K562 (cell line): Measurements from ENCODE around the gene RASAL1. TPM values are rescaled to one million over a fixed set of nuclear protein-coding genes. Genes with fewer than 3 reads are reported as not detected.

ENCODE experiments used
- ATAC-seq: fragments of 200-7000 bp; cut with Tn5 transposase; 3 replicates; pipeline ENCODE4 v1.9.1; 2020; ENCODE audit warnings: moderate library complexity
- BruUV-seq: library from RNA; stranded (reverse); fragments of 400-500 nt; replicated peaks from 2 replicates; lab custom pipeline; 2021; lab: Mats Ljungman, UMichigan
- CTCF ChIA-PET: fragments of 300-600 bp; formaldehyde crosslinking; extraction: SDS; loops from one replicate; lab custom pipeline; 2021; ENCODE audit warnings: low intra/inter-chr PET ratio; lab: Yijun Ruan, JAX
- POLR2A ChIA-PET: fragments of 300-600, 350-650 bp; sonication (Branson Sonifier 250); formaldehyde crosslinking; extraction: SDS; loops from one replicate; lab custom pipeline; 2021; ENCODE audit warnings: antibody characterized with exemption, inconsistent platforms; lab: Yijun Ruan, JAX
- DNase-seq, 4 experiments: peaks; one replicate each; pipeline versions ENCODE4 v3.0.0 to v3.0.0-alpha.2; 2011 to 2018; ENCODE audit warnings: low spot score in 3 of 4, mixed read lengths in 3 of 4; ENCODE audit errors: extremely low read depth in 1 of 4
- FAIRE-seq: peaks from 2 replicates; lab custom pipeline; 2011; peaks lifted over from hg19 to GRCh38; lab: Jason Lieb, UNC
- H2AFZ ChIP-seq: 2 replicates; pipeline ENCODE4 v1.6.0; 2011; ENCODE audit warnings: low read depth, low read length, control low read depth, inconsistent platforms
- H3K27ac ChIP-seq: fragments of 200-600 bp; 3 replicates; pipeline ENCODE4 v1.8.0; 2011; ENCODE audit warnings: low read depth, mild to moderate bottlenecking, control low read depth, inconsistent platforms, low read length, moderate library complexity, mixed read lengths; ENCODE audit errors: extremely low read depth
- H3K27me3 ChIP-seq, 2 experiments: fragments of 300-600 bp in 1 of 2; 2 replicates in 1 of 2; 3 replicates in 1 of 2; pipeline versions ENCODE4 v1.6.0 to v1.8.0; 2011; ENCODE audit warnings: inconsistent platforms in 2 of 2, low read length in 2 of 2, mild to moderate bottlenecking in 1 of 2, mixed read lengths in 1 of 2, moderate library complexity in 1 of 2; ENCODE audit not compliant: control insufficient read depth in 2 of 2, insufficient read depth in 2 of 2
- H3K36me3 ChIP-seq: fragments of 300-600 bp; 3 replicates; pipeline ENCODE4 v1.8.0; 2011; ENCODE audit warnings: mild to moderate bottlenecking, low read length, inconsistent platforms; ENCODE audit not compliant: control insufficient read depth, insufficient read depth
- H3K4me1 ChIP-seq, 2 experiments: fragments of 200-600 bp in 1 of 2; replicated peaks in 1 of 2; 2 replicates in 1 of 2; 3 replicates in 1 of 2; pipeline versions ENCODE4 v1.5.1 to v1.8.0; 2011; ENCODE audit warnings: inconsistent platforms in 2 of 2, low read length in 2 of 2, mild to moderate bottlenecking in 1 of 2, mixed read lengths in 1 of 2, moderate library complexity in 1 of 2; ENCODE audit not compliant: control insufficient read depth in 2 of 2, insufficient read depth in 2 of 2
- H3K4me2 ChIP-seq: 2 replicates; pipeline ENCODE4 v1.6.1; 2011; ENCODE audit warnings: low read length, control low read depth, inconsistent platforms, mixed read lengths; ENCODE audit not compliant: insufficient read depth
- H3K4me3 ChIP-seq: fragments of 200-600 bp; sonication (generic), shearing (Covaris generic); 2 replicates; pipeline ENCODE4 v1.5.1; 2016; ENCODE audit warnings: control low read depth, inconsistent platforms
- H3K79me2 ChIP-seq: fragments of 200-600 bp; 3 replicates; pipeline ENCODE4 v1.8.0; 2011; ENCODE audit warnings: low read length, inconsistent platforms; ENCODE audit not compliant: control insufficient read depth, insufficient read depth
- H3K9ac ChIP-seq, 2 experiments: 2 replicates each; pipeline versions ENCODE4 v1.6.0 to v1.6.1; 2011; ENCODE audit warnings: low read depth in 2 of 2, low read length in 2 of 2, control low read depth in 1 of 2, inconsistent platforms in 1 of 2, mild to moderate bottlenecking in 1 of 2, mixed read lengths in 1 of 2; ENCODE audit not compliant: insufficient read depth in 1 of 2
- H3K9me1 ChIP-seq: one replicate; pipeline ENCODE4 v1.6.0; 2011; ENCODE audit warnings: inconsistent platforms, mild to moderate bottlenecking, low read length, moderate library complexity; ENCODE audit not compliant: control insufficient read depth, insufficient read depth
- H3K9me3 ChIP-seq: replicated peaks from 2 replicates; pipeline ENCODE4 v1.5.1; 2011; ENCODE audit warnings: low read depth, low read length, inconsistent platforms; ENCODE audit not compliant: control insufficient read depth, insufficient read depth
- H4K20me1 ChIP-seq: replicated peaks from 2 replicates; pipeline ENCODE4 v1.6.1; 2011; ENCODE audit warnings: low read length, inconsistent platforms, mixed read lengths; ENCODE audit not compliant: control insufficient read depth, insufficient read depth
- ARID1B ChIP-seq: fragments of 450-650 bp; IDR thresholded peaks from 2 replicates; pipeline ENCODE4 v1.6.1; 2016; ENCODE audit warnings: antibody characterized with exemption, mild to moderate bottlenecking, inconsistent platforms
- BRF1 ChIP-seq: IDR thresholded peaks from 3 replicates; pipeline ENCODE4 v1.6.1; 2011; ENCODE audit warnings: borderline replicate concordance, mild to moderate bottlenecking; ENCODE audit not compliant: insufficient read length; ENCODE audit errors: extremely low read depth
- CBFA2T3 ChIP-seq: fragments of 450-650 bp; IDR thresholded peaks from 2 replicates; pipeline ENCODE4 v1.6.1; 2017
- CREB3 ChIP-seq: fragments of 450-650 bp; conservative IDR thresholded peaks from 2 replicates; pipeline ENCODE4 v1.6.1; 2016; ENCODE audit warnings: missing genetic modification characterization, low read depth, mild to moderate bottlenecking, missing compliant biosample characterization, moderate library complexity
- E2F5 ChIP-seq: sonication (generic); formaldehyde crosslinking; IDR thresholded peaks from 2 replicates; pipeline ENCODE4 v1.8.0; 2022; ENCODE audit warnings: mild to moderate bottlenecking, missing genetic modification reagents
- KDM1A ChIP-seq, 2 experiments: fragments of 450-650 bp; IDR thresholded peaks; 2 replicates each; pipeline ENCODE4 v1.6.1; 2016; ENCODE audit warnings: mild to moderate bottlenecking in 2 of 2
- RCOR1 ChIP-seq, 2 experiments: IDR thresholded peaks; 2 replicates each; pipeline ENCODE4 v1.6.1; 2012; ENCODE audit warnings: low read depth in 2 of 2, low read length in 2 of 2, borderline replicate concordance in 1 of 2, improper control_type of control experiment in 1 of 2
- ZBTB8A ChIP-seq: fragments of 450-650 bp; IDR thresholded peaks from 2 replicates; pipeline ENCODE4 v1.6.1; 2018; ENCODE audit warnings: mild to moderate bottlenecking, moderate library complexity; ENCODE audit not compliant: partially characterized antibody
- ZNF318 ChIP-seq, 2 experiments: fragments of 450-650 bp; IDR thresholded peaks; 2 replicates each; pipeline ENCODE4 v1.6.1; 2016; ENCODE audit warnings: mild to moderate bottlenecking in 2 of 2, borderline replicate concordance in 1 of 2, low read depth in 1 of 2, moderate library complexity in 1 of 2
- ZNF436 ChIP-seq: fragments of 250-450, 450-650 bp; sonication (Bioruptor Pico); formaldehyde crosslinking; IDR thresholded peaks from 2 replicates; pipeline ENCODE4 v1.7.0; 2020; ENCODE audit warnings: mild to moderate bottlenecking
- WGBS: fragments of 100-300 bp; shearing (Covaris generic); methylation state at CpG from one replicate; pipeline ENCODE4 v1.1.6; 2016; ENCODE audit warnings: low coverage, mixed read lengths; ENCODE audit not compliant: insufficient coverage; ENCODE audit errors: missing lambda C conversion rate; 5-methylcytosine and 5-hydroxymethylcytosine counted together
- in situ Hi-C: fragments of 300-500 bp; cut with MboI; formaldehyde crosslinking; loops from 4 replicates; pipeline ENCODE4 v1.15.0; 2018; ENCODE audit warnings: inconsistent platforms, mixed read lengths
- intact Hi-C: fragments of 100-400 bp; cut with micrococcal nuclease; formaldehyde crosslinking; loops from 2 replicates; pipeline ENCODE4 v1.14.2; 2022
- polyA plus RNA-seq, 8 experiments: library from polyadenylated mRNA; depleted of rRNA in 4 of 8; stranded (reverse) in 5 of 8; unstranded in 3 of 8; fragments of >200 nt; fragmentation: Nextera tagmentation in 2 of 8; fragmentation: Illumina TruSeq in 1 of 8; extraction: Ambion mirVana in 2 of 8; extraction: Trizol in 1 of 8; gene quantifications; 2 replicates each; pipeline versions ENCODE4 v1.2.1 to v1.2.3, GENCODE V29; 2011 to 2014; ENCODE audit warnings: inconsistent platforms in 1 of 8, missing spikeins in 1 of 8
- total RNA-seq, 7 experiments: library from RNA; depleted of rRNA in 6 of 7; stranded (reverse); fragments of >200 nt in 6 of 7; fragmentation: Illumina TruSeq in 2 of 7; extraction: Trizol in 2 of 7; gene quantifications; 2 replicates each; pipeline versions ENCODE4 v1.2.1 to v1.2.3, GENCODE V29; 2011 to 2021; ENCODE audit warnings: low replicate concordance in 1 of 7

Gene RASAL1
- total and polyA plus RNA-seq, 9 of the 15 experiments (the other 6 are each of a cell fraction or from before 2014, with no cell fraction given), result 0.06 to 0.16 (median 0.14) TPM; not detected in 6

DNA sequence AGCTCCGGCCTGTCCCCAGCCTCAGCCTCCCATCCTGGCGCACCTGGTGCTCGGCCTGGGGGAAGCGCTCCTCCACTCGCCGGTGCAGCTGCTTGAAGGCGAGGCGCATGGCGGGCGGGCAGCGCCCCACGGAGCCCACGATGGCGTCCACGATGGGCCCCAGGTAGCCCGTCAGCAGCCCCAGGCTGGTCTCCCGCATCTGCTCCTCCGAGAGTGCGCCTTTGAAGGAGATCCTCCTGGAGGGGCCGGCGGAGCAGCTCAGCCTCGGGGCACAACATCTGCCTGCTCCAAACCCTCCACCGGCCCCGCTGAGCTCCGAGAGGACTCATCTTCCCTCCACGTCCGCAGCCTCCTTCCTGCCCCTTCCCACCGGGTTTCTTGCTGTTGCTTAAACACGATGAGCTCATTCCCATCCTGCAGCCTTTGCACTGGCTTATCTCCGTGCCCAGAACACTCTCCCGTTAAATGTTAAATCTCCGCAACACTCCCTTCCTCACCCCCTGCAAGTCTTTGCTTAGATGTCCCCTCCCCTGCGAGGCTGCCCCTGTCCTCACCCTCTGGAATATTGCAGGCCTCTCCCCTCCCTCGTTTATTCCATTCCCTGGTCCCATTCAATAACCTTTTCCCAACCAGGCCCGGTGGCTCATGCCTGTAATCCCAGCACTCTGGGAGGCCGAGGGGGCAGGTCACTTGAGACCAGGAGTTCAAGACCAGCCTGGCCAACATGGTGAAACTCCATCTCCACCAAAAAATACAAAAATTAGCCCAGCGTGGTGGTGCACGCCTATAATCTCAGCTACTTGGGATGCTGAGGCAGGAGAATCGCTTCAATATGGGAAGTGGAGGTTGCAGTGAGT, 23.3 kb downstream of the RASAL1 start:
- no peak for FAIRE-seq
- BruUV-seq, result no TSS peak
- TF ChIP-seq ARID1B, result peak; percentile 40
- peak; percentile 56 for TF ChIP-seq CBFA2T3
- TF ChIP-seq ZNF318 (IDR thresholded peaks at IDR 0.05; ENCODE audit: borderline replicate concordance in 1 of 2, low read depth in 1 of 2), result no peak
- TF ChIP-seq ZNF436 (CRISPR knock-in tag), result no peak
- TF ChIP-seq BRF1, result no peak
- no peak for TF ChIP-seq CREB3 (tag)
- no peak for TF ChIP-seq RCOR1 (IDR thresholded peaks at IDR 0.05; ENCODE audit: borderline replicate concordance in 1 of 2, low read depth in 2 of 2, low read length in 2 of 2)
- peak in 1 of 2 experiments; percentile 31; a peak in 1 of 4 replicates for TF ChIP-seq KDM1A (IDR thresholded peaks at IDR 0.05)
- no peak for TF ChIP-seq ZBTB8A
- TF ChIP-seq E2F5, result no peak

More for the DNA sequence above, 23.3 kb downstream of the RASAL1 start:
- H3K9me3 ChIP-seq, result no peaks in the 10 kb centered on the region
- no peaks in the 10 kb centered on the region for H3K79me2 ChIP-seq
- ChIA-PET CTCF (no interaction called here), POLR2A (interaction anchor here (0.8 kb wide), 1 partner anchor 15 kb away, joined by 3 read pairs; no protein-coding TSS in a partner anchor)
- no peak overlapping the region for H3K27ac ChIP-seq
- 9% methylated on average over 30 of the region's 39 CpGs for WGBS
- no peaks in the 10 kb centered on the region for H3K36me3 ChIP-seq
- no peak overlapping the region for H3K4me3 ChIP-seq
- H3K4me2 ChIP-seq, result no peak overlapping the region
- H3K27me3 ChIP-seq, result peaks cover 31 to 67% of the 10 kb centered on the region in 2 experiments; a peak in 4 of 5 replicates
- H2AFZ ChIP-seq, result no peak overlapping the region
- in situ Hi-C loops, result no loop called here
- peaks cover 17% of the 10 kb centered on the region; the same call in 1 of the 2 replicates for H4K20me1 ChIP-seq
- DNase-seq (no peak), ATAC-seq (peak; percentile 16; the same call in 2 of the 3 replicates)
- intact Hi-C loops, result no loop called here
- H3K9ac ChIP-seq, result peak overlapping the region in 1 of 2 experiments; percentile 17; a peak in 1 of 4 replicates
- peaks cover 2% of the 10 kb centered on the region for H3K9me1 ChIP-seq
- H3K4me1 ChIP-seq, result peaks cover 0 to 21% of the 10 kb centered on the region in 2 experiments; a peak in 1 of 5 replicates
